Trophoblast cell (in vitro differentiated cells and primary cell): ENCODE results near the gene BACH2.
A peak's percentile ranks its signal among the peaks of the same experiment; 100 is the strongest.

Experiments
- DNase-seq, 2 donors: peaks; one replicate each; pipeline ENCODE4 v3.0.0-alpha.2; 2016
- H2AFZ ChIP-seq: 2 replicates; pipeline ENCODE4 v1.6.1; 2013; ENCODE audit warnings: low read length, moderate library complexity, mild to moderate bottlenecking; ENCODE audit not compliant: insufficient read depth, poor library complexity
- H2AK5ac ChIP-seq: 2 replicates; pipeline ENCODE4 v1.6.1; 2013; ENCODE audit warnings: mild to moderate bottlenecking, low read length
- H2BK120ac ChIP-seq: 2 replicates; pipeline ENCODE4 v1.6.1; 2013; ENCODE audit warnings: low read length, mild to moderate bottlenecking, moderate library complexity; ENCODE audit not compliant: insufficient read depth, poor library complexity
- H2BK12ac ChIP-seq: 2 replicates; pipeline ENCODE4 v1.6.1; 2013; ENCODE audit warnings: mild to moderate bottlenecking, low read length, moderate library complexity
- H2BK5ac ChIP-seq: 2 replicates; pipeline ENCODE4 v1.6.1; 2013; ENCODE audit warnings: low read length, low read depth, moderate library complexity, mild to moderate bottlenecking; ENCODE audit not compliant: poor library complexity
- H3K14ac ChIP-seq: 2 replicates; pipeline ENCODE4 v1.6.1; 2013; ENCODE audit warnings: mild to moderate bottlenecking, low read length
- H3K18ac ChIP-seq: 2 replicates; pipeline ENCODE4 v1.6.1; 2013; ENCODE audit warnings: mild to moderate bottlenecking, low read length
- H3K23ac ChIP-seq: 2 replicates; pipeline ENCODE4 v1.6.1; 2013; ENCODE audit warnings: low read length
- H3K27ac ChIP-seq: 2 replicates; pipeline ENCODE4 v1.5.1; 2013; ENCODE audit warnings: low read depth, mild to moderate bottlenecking, inconsistent platforms, low read length, moderate library complexity
- H3K27me3 ChIP-seq: 2 replicates; pipeline ENCODE4 v1.6.1; 2013; ENCODE audit warnings: inconsistent platforms, mild to moderate bottlenecking, low read length, moderate library complexity; ENCODE audit not compliant: insufficient read depth
- H3K36me3 ChIP-seq, 2 experiments: 1 replicate in 1 of 2; 2 replicates in 1 of 2; pipeline ENCODE4 v1.6.1; 2013; ENCODE audit warnings: low read length in 2 of 2, mild to moderate bottlenecking in 2 of 2, moderate library complexity in 1 of 2; ENCODE audit not compliant: insufficient read depth in 2 of 2, control insufficient read depth in 1 of 2
- H3K4ac ChIP-seq: 2 replicates; pipeline ENCODE4 v1.6.1; 2013; ENCODE audit warnings: low read depth, mild to moderate bottlenecking, low read length, moderate library complexity
- H3K4me1 ChIP-seq, 2 experiments: 1 replicate in 1 of 2; 2 replicates in 1 of 2; pipeline ENCODE4 v1.6.1; 2013; ENCODE audit warnings: low read length in 2 of 2, mild to moderate bottlenecking in 2 of 2, moderate library complexity in 1 of 2; ENCODE audit not compliant: insufficient read depth in 2 of 2, control insufficient read depth in 1 of 2
- H3K4me2 ChIP-seq: 2 replicates; pipeline ENCODE4 v1.6.1; 2013; ENCODE audit warnings: inconsistent platforms, mild to moderate bottlenecking, low read length, moderate library complexity
- H3K4me3 ChIP-seq: 2 replicates; pipeline ENCODE4 v1.5.1; 2013; ENCODE audit warnings: mild to moderate bottlenecking, low read depth, low read length, inconsistent platforms
- H3K79me1 ChIP-seq: one replicate; pipeline ENCODE4 v1.6.1; 2013; ENCODE audit warnings: low read length
- H3K79me2 ChIP-seq: 2 replicates; pipeline ENCODE4 v1.6.1; 2013; ENCODE audit warnings: low read length, mild to moderate bottlenecking; ENCODE audit not compliant: control insufficient read depth, insufficient read depth, poor library complexity
- H3K9ac ChIP-seq: 2 replicates; pipeline ENCODE4 v1.6.1; 2013; ENCODE audit warnings: mild to moderate bottlenecking, low read length
- H3K9me3 ChIP-seq: 2 replicates; pipeline ENCODE4 v1.6.1; 2013; ENCODE audit warnings: low read depth, mild to moderate bottlenecking, control low read depth, inconsistent platforms, low read length; ENCODE audit not compliant: insufficient read depth
- H4K12ac ChIP-seq: 2 replicates; pipeline ENCODE4 v1.6.1; 2013; ENCODE audit warnings: low read depth, mild to moderate bottlenecking, low read length, moderate library complexity
- H4K8ac ChIP-seq: 2 replicates; pipeline ENCODE4 v1.6.1; 2013; ENCODE audit warnings: low read depth, mild to moderate bottlenecking, low read length, moderate library complexity
- H4K91ac ChIP-seq: one replicate; pipeline ENCODE4 v1.6.1; 2013; ENCODE audit warnings: low read depth, mild to moderate bottlenecking, low read length, moderate library complexity
- WGBS: extraction: QIAGEN DNeasy Blood & Tissue Kit; methylation state at CpG from one replicate; pipeline ENCODE4 v1.1.7; 2013; ENCODE audit warnings: missing lambda C conversion rate; ENCODE audit not compliant: insufficient read length, insufficient coverage; ENCODE audit errors: extremely low coverage; 5-methylcytosine and 5-hydroxymethylcytosine counted together

Gene BACH2

GRCh38 chr6:90294008-90294511 lies 2.6 kb downstream of the BACH2 start:
- Histone ChIP-seq H3K27me3 (peaks cover 7% of the 10 kb centered on the region), H4K12ac (no peak overlapping the region), H2AFZ (no peak overlapping the region), H3K27ac (no peak overlapping the region), H3K9ac (no peak overlapping the region), H4K91ac (no peak overlapping the region), H3K9me3 (no peaks in the 10 kb centered on the region), H3K18ac (no peak overlapping the region), H4K8ac (no peak overlapping the region), H3K14ac (no peak overlapping the region), H3K4ac (no peak overlapping the region), H3K4me1 (peaks cover 4 to 6% of the 10 kb centered on the region in 2 experiments), H3K79me1 (peaks cover 14% of the 10 kb centered on the region), H3K79me2 (peaks cover 4% of the 10 kb centered on the region), H2BK5ac (no peak overlapping the region), H3K4me2 (no peak overlapping the region), H2BK12ac (no peak overlapping the region), H2AK5ac (no peak overlapping the region), H3K4me3 (no peak overlapping the region), H2BK120ac (no peak overlapping the region), H3K23ac (no peak overlapping the region), H3K36me3 (no peaks in the 10 kb centered on the region)
- DNase-seq = no peak
- WGBS = no CpG with 5 or more reads among the region's 5 CpGs

DNA sequence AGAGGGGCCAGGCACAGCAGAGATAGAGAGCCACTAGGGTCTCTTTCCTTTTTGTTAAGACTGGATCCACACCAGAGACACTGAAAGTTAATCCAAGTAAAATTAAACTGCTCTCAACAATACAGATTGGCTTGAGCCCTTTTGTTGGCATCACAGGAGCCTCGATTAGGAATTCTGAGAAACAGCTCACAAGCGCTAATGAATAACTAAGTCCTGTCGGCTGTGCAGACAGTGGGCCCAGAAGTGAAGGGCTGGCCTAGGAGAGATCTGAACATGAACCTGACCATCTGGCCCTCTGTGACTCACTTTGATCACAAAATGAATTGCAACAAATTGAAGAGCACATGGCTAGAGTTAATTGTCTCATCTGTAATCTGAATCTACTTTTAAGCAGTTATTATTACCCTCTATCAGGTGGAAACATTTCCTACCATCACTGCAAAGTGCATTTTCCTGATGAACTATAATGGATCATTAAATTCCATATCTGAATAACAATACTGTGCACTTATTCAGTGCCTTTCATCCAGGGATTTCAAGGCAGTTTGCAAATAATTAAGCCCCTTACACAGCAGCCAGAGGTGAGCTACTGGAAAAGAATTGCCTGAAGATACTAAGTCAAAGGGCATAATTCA lies 3.2 kb downstream of the BACH2 start:
- H3K27me3 ChIP-seq = peaks cover 7% of the 10 kb centered on the region
- H3K4me2 ChIP-seq = no peak overlapping the region
- no peak overlapping the region for H2AFZ ChIP-seq
- no peak overlapping the region for H3K23ac ChIP-seq
- no peak overlapping the region for H3K9ac ChIP-seq
- H4K91ac ChIP-seq = no peak overlapping the region
- no peak overlapping the region for H4K8ac ChIP-seq
- no peak overlapping the region for H3K4me3 ChIP-seq
- H3K79me1 ChIP-seq = peaks cover 14% of the 10 kb centered on the region
- no peak overlapping the region for H2BK12ac ChIP-seq
- no peak overlapping the region for H4K12ac ChIP-seq
- H3K14ac ChIP-seq = no peak overlapping the region
- no peak overlapping the region for H3K4ac ChIP-seq
- no peak overlapping the region for H2AK5ac ChIP-seq
- DNase-seq = no peak
- peaks cover 4 to 6% of the 10 kb centered on the region in 2 experiments for H3K4me1 ChIP-seq
- H2BK5ac ChIP-seq = no peak overlapping the region
- no peak overlapping the region for H2BK120ac ChIP-seq
- H3K18ac ChIP-seq = no peak overlapping the region
- no CpG with 5 or more reads among the region's 3 CpGs for WGBS
- no peak overlapping the region for H3K27ac ChIP-seq
- H3K36me3 ChIP-seq = no peaks in the 10 kb centered on the region
- H3K9me3 ChIP-seq = no peaks in the 10 kb centered on the region
- H3K79me2 ChIP-seq = peaks cover 4% of the 10 kb centered on the region

DNA sequence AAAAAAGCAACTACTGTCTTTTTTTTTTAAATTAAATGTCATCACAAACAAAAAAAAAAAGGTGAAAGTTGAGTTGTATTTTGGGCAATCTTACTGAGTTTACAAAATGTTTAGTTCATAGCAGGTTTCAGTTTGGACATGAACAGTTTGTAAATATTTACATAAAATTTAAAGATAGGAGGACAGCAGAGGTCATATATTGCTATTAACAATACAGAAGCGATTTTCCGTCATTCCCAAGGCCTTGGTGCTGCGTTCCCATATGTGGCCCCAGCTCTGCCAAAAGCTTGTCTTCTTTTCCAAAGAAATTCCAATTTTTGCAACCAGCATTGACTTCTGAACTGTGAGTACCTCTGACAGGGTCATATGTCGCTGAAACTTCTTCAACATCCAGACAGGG lies 5.1 kb downstream of the BACH2 start:
- no peak overlapping the region for H3K23ac ChIP-seq
- no peak overlapping the region for H3K14ac ChIP-seq
- H3K18ac ChIP-seq = no peak overlapping the region
- no peak overlapping the region for H3K4me2 ChIP-seq
- H3K4ac ChIP-seq = no peak overlapping the region
- no peak overlapping the region for H4K8ac ChIP-seq
- H3K4me1 ChIP-seq = no peaks in the 10 kb centered on the region
- H3K36me3 ChIP-seq = no peaks in the 10 kb centered on the region
- H2AK5ac ChIP-seq = no peak overlapping the region
- no peak overlapping the region for H3K27ac ChIP-seq
- no peak for DNase-seq
- no peak overlapping the region for H3K4me3 ChIP-seq
- peaks cover 7% of the 10 kb centered on the region for H3K27me3 ChIP-seq
- no peak overlapping the region for H2BK120ac ChIP-seq
- no CpG with 5 or more reads among the region's 4 CpGs for WGBS
- no peak overlapping the region for H4K91ac ChIP-seq
- peaks cover 4% of the 10 kb centered on the region for H3K79me2 ChIP-seq
- no peak overlapping the region for H2AFZ ChIP-seq
- no peak overlapping the region for H2BK5ac ChIP-seq
- no peak overlapping the region for H3K9ac ChIP-seq
- H2BK12ac ChIP-seq = no peak overlapping the region
- no peak overlapping the region for H4K12ac ChIP-seq
- H3K79me1 ChIP-seq = peaks cover 9% of the 10 kb centered on the region
- no peaks in the 10 kb centered on the region for H3K9me3 ChIP-seq

- no peaks in the 10 kb centered on the region for H3K36me3 ChIP-seq
- no peak overlapping the region for H3K14ac ChIP-seq
- no peak for DNase-seq
- H3K9me3 ChIP-seq = no peaks in the 10 kb centered on the region
- no peak overlapping the region for H2AFZ ChIP-seq
- H2BK120ac ChIP-seq = no peak overlapping the region
- H4K91ac ChIP-seq = no peak overlapping the region
- peaks cover 7% of the 10 kb centered on the region for H3K27me3 ChIP-seq
- H3K4me2 ChIP-seq = no peak overlapping the region
- peaks cover 0 to 1% of the 10 kb centered on the region in 2 experiments for H3K4me1 ChIP-seq
- no peak overlapping the region for H3K23ac ChIP-seq
- peaks cover 4% of the 10 kb centered on the region for H3K79me2 ChIP-seq
- WGBS = no CpG with 5 or more reads among the region's 5 CpGs
- H3K9ac ChIP-seq = no peak overlapping the region
- H3K79me1 ChIP-seq = peaks cover 8% of the 10 kb centered on the region
- H3K27ac ChIP-seq = no peak overlapping the region
- H2BK12ac ChIP-seq = peak overlapping the region; percentile 2
- no peak overlapping the region for H2AK5ac ChIP-seq
- H3K4me3 ChIP-seq = no peak overlapping the region
- H3K4ac ChIP-seq = no peak overlapping the region
- H2BK5ac ChIP-seq = no peak overlapping the region
- no peak overlapping the region for H3K18ac ChIP-seq
- no peak overlapping the region for H4K8ac ChIP-seq
- H4K12ac ChIP-seq = no peak overlapping the region
These were observed 5.7 kb downstream of the BACH2 start for GRCh38 chr6:90290811-90291420.
